Measurements from ENCODE around the gene CEP131. TPM values are rescaled to one million over a fixed set of nuclear protein-coding genes. Genes with fewer than 3 reads are reported as not detected.

CEP131 gene
- total and polyA plus RNA-seq, 7 donors = 1.8 to 11.6 (median 5.0) TPM

DNA sequence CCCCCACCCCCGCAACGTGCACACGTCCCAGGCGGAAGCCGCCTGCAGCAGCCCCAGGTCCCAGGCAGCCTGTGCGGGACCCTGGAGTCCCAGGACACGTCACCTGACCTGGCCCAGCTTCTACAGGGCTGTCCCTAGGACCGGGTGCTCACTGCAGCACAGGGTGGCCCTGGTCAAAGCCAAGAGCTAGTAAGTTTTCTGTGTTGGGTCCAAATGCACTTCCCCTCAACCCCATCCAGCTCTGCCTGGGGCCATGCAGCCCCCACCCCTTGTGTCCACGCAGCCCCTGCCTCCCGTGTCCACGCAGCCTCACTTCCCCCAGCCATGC lies 79.6 kb downstream of the CEP131 start:
- 65 to 69% methylated on average over 10 to 11 of the region's 11 CpGs for WGBS, 2 donors
- H3K9me3 ChIP-seq = no peaks in the 10 kb centered on the region
- TF ChIP-seq, protein P1, sequence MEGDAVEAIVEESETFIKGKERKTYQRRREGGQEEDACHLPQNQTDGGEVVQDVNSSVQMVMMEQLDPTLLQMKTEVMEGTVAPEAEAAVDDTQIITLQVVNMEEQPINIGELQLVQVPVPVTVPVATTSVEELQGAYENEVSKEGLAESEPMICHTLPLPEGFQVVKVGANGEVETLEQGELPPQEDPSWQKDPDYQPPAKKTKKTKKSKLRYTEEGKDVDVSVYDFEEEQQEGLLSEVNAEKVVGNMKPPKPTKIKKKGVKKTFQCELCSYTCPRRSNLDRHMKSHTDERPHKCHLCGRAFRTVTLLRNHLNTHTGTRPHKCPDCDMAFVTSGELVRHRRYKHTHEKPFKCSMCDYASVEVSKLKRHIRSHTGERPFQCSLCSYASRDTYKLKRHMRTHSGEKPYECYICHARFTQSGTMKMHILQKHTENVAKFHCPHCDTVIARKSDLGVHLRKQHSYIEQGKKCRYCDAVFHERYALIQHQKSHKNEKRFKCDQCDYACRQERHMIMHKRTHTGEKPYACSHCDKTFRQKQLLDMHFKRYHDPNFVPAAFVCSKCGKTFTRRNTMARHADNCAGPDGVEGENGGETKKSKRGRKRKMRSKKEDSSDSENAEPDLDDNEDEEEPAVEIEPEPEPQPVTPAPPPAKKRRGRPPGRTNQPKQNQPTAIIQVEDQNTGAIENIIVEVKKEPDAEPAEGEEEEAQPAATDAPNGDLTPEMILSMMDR (IDR thresholded peaks at IDR 0.05) = no peak
- TF ChIP-seq POLR2A (IDR thresholded peaks at IDR 0.05) (no peak), POLR2AphosphoS5 (IDR thresholded peaks at IDR 0.05) (no peak), EP300 (IDR thresholded peaks at IDR 0.05) (no peak)
- H3K27ac ChIP-seq = no peak overlapping the region
- peaks cover 0 to 9% (median 9%) of the 10 kb centered on the region in 4 donors for H3K4me1 ChIP-seq
- intact Hi-C loops (cut with DNase I) = loop anchor here (5.0 to 10.0 kb wide), 2 partner anchors 59 to 462 kb away; no protein-coding TSS in a partner anchor
- H3K36me3 ChIP-seq = no peaks in the 10 kb centered on the region
- DNase-seq = no peak
- no peaks in the 10 kb centered on the region for H3K27me3 ChIP-seq
- no peak overlapping the region for H3K4me3 ChIP-seq

DNA sequence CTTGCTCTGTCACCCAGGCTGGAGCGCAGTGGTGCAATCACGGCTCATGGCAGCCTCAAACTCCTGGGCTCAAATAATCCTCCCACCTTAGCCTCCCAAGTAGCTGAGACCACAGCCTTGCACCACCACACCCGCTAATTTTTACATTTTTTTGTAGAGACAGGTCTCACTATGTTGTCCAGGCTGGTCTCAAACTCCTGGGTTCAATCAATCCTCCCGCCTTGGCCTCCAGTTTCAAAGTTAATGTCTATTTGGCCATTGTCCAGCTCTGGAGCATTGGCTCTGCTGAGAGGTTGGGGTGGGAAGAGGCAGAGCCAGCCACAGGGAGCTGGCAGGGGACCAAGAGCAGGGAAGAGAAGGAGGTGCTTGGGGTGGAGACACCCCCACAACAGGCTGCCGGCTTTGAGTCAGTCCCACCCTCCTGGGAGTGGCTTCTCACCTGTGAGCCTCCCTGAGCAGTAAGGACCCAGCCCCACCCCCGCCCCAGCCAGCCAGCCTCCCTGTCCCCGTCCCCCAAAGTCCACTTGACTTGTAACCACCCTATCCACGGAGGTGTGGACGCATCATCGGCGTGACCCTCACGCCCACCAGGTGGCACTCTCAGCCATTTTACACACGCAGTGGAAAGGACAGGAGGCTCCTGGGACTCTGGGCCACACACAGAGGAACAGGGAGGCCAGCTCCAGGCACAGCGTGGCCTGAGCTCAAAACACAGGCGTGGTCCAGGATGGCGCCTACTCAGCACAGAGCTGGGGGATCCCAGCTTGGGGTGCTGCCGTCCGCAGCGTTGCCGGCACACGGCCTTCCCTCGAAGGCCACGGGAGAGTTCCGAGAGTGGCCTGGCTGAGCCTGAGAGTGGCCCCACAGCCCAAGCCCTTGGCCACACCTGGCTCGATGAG lies 80.2 kb downstream of the CEP131 start:
- H3K27ac ChIP-seq = no peak overlapping the region
- DNase-seq = peak; percentile 85
- intact Hi-C loops (cut with DNase I) = loop anchor here (1.0 to 10.0 kb wide), 3 partner anchors 60 to 462 kb away; no protein-coding TSS in a partner anchor

DNA sequence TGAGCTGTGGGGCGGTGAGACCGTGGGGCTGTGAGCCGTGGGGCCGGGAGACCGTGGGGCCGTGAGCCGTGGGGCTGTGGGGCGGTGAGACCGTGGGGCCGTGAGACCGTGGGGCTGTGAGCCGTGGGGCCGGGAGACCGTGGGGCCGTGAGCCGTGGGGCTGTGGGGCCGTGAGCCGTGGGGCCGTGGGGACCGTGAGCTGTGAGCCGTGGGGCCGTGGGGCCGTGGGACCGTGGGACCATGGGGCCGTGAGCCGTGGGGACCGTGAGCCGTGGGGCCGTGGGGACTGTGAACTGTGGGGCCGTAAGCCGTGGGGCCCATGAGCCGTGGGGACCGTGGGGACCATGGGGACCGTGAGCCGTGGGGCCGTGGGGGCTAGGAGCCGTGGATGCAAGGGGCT lies 82.1 kb downstream of the CEP131 start:
- Histone ChIP-seq H3K9me3 (no peaks in the 10 kb centered on the region), H3K27ac (no peak overlapping the region), H3K27me3 (no peaks in the 10 kb centered on the region), H3K36me3 (no peaks in the 10 kb centered on the region), H3K4me1 (peaks cover 0 to 9% (median 9%) of the 10 kb centered on the region in 4 donors), H3K4me3 (no peak overlapping the region)
- TF ChIP-seq, protein P1 (IDR thresholded peaks at IDR 0.05) = no peak
- no peak for TF ChIP-seq POLR2AphosphoS5 (IDR thresholded peaks at IDR 0.05)
- no peak for TF ChIP-seq EP300 (IDR thresholded peaks at IDR 0.05)
- TF ChIP-seq POLR2A (IDR thresholded peaks at IDR 0.05) = no peak
- 94 to 95% methylated on average over 37 of the region's 37 CpGs for WGBS, 2 donors
- no peak for DNase-seq
- intact Hi-C loops (cut with DNase I) = loop anchor here (5.0 to 10.0 kb wide), 2 partner anchors 62 to 464 kb away; no protein-coding TSS in a partner anchor

More for the DNA sequence above, 80.2 kb downstream of the CEP131 start:
- Histone ChIP-seq H3K4me3 (no peak overlapping the region), H3K36me3 (no peaks in the 10 kb centered on the region), H3K27me3 (no peaks in the 10 kb centered on the region), H3K4me1 (peaks cover 0 to 9% (median 9%) of the 10 kb centered on the region in 4 donors), H3K9me3 (no peaks in the 10 kb centered on the region)
- no peak for TF ChIP-seq POLR2AphosphoS5 (IDR thresholded peaks at IDR 0.05)
- TF ChIP-seq, protein P1 (IDR thresholded peaks at IDR 0.05) = peak; percentile 12 to 63 (median 32)
- WGBS, 2 donors = 29 to 43% methylated on average over 25 of the region's 25 CpGs

DNA sequence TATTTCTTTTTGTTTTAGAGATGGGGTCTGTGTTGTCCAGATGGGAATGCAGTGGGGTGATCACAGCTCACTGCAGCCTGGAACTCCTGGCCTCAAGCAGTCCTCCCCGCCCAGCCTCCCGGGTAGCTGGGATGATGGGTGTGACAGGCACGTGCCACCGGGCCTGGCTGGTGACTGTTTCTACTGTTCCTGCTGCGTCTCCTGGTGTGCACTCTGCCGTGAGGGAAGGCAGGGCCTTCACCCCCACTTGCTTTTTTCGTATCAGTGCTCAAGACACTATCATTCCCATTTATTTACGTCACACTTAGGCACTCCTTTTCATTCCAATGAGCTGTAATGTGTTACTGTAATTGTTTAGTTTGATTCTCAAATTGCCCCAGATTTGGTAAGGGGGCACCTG lies 82.7 kb downstream of the CEP131 start:
- 26 to 72% methylated on average over 8 of the region's 8 CpGs for whole genome bisulfite sequencing, 2 donors
- DNase-seq = no peak
- no peak for TF ChIP-seq POLR2A (IDR thresholded peaks at IDR 0.05)
- TF ChIP-seq POLR2AphosphoS5 (IDR thresholded peaks at IDR 0.05) = no peak
- no peak for TF ChIP-seq EP300 (IDR thresholded peaks at IDR 0.05)
- TF ChIP-seq, protein P1 (IDR thresholded peaks at IDR 0.05) = no peak
- intact Hi-C loops (cut with DNase I) = loop anchor here (5.0 to 10.0 kb wide), 2 partner anchors 62 to 465 kb away; no protein-coding TSS in a partner anchor
- peaks cover 0 to 9% (median 9%) of the 10 kb centered on the region in 4 donors for H3K4me1 ChIP-seq
- no peaks in the 10 kb centered on the region for H3K27me3 ChIP-seq
- H3K9me3 ChIP-seq = no peaks in the 10 kb centered on the region
- H3K27ac ChIP-seq = no peak overlapping the region
- no peaks in the 10 kb centered on the region for H3K36me3 ChIP-seq
- H3K4me3 ChIP-seq = no peak overlapping the region

Other genes with a start within 250 kb of the CEP131 start
- gene CHMP6, start 231.1 kb downstream of the CEP131 start, total RNA-seq = 10 to 100 TPM; 15.7 to 28.2 (median 22.2) TPM
- gene CHMP6, start 231.1 kb downstream of the CEP131 start, polyA plus RNA-seq = 10 to 100 TPM; 36.3 to 40.4 (median 37.2) TPM
- 10 to 100 TPM; 32.6 to 52.3 (median 50.9) TPM for gene BAIAP2, start 187.8 kb downstream of the CEP131 start, total RNA-seq
- 10 to 100 TPM in 2 of 3 donors, 1 to 10 TPM in 1; 6.5 to 17.2 (median 14.4) TPM for gene BAIAP2, start 187.8 kb downstream of the CEP131 start, polyA plus RNA-seq
- gene PVALEF, start 57.5 kb downstream of the CEP131 start, total RNA-seq = not detected
- not detected for gene PVALEF, start 57.5 kb downstream of the CEP131 start, polyA plus RNA-seq
- 1 to 10 TPM in 3 of 4 donors, under 1 TPM in 1; 0.16 to 9.6 (median 5.4) TPM for gene AATK, start 56.7 kb downstream of the CEP131 start, total RNA-seq
- 1 to 10 TPM in 2 of 3 donors, under 1 TPM in 1; 0.69 to 4.2 (median 4.1) TPM for gene AATK, start 56.7 kb downstream of the CEP131 start, polyA plus RNA-seq
- gene TEPSIN, start 16.1 kb upstream of the CEP131 start, total RNA-seq = 10 to 100 TPM; 15.7 to 42.8 (median 24.4) TPM
- 10 to 100 TPM in 2 of 3 donors, 1 to 10 TPM in 1; 6.9 to 33.5 (median 11.4) TPM for gene TEPSIN, start 16.1 kb upstream of the CEP131 start, polyA plus RNA-seq
- gene NDUFAF8, start 16.4 kb upstream of the CEP131 start, total RNA-seq = 10 to 100 TPM in 3 of 4 donors, 1 to 10 TPM in 1; 8.6 to 52.4 (median 35.0) TPM
- gene NDUFAF8, start 16.4 kb upstream of the CEP131 start, polyA plus RNA-seq = 10 to 100 TPM; 19.7 to 37.6 (median 26.4) TPM
- gene SLC38A10, start 72.3 kb upstream of the CEP131 start, total RNA-seq = 10 to 100 TPM; 32.1 to 54.8 (median 42.3) TPM
- gene SLC38A10, start 72.3 kb upstream of the CEP131 start, polyA plus RNA-seq = 10 to 100 TPM in 2 of 3 donors, 1 to 10 TPM in 1; 7.8 to 88.7 (median 14.1) TPM
- gene BAHCC1, start 172.5 kb upstream of the CEP131 start, total RNA-seq = 10 to 100 TPM in 1 of 4 donors, 1 to 10 TPM in 3; 3.8 to 18.6 (median 7.2) TPM
- 10 to 100 TPM in 1 of 3 donors, 1 to 10 TPM in 2; 1.8 to 12.9 (median 3.0) TPM for gene BAHCC1, start 172.5 kb upstream of the CEP131 start, polyA plus RNA-seq

All from sigmoid colon (tissue), 7 donors.